Gastroesophageal sphincter (tissue), 3 donors: ENCODE data around the gene SMPX.

Source experiments
- POLR2A ChIP-seq, 2 donors: fragments of 450-650 bp; IDR thresholded peaks; one replicate each; pipeline ENCODE4 v1.6.1; 2017; ENCODE audit warnings: antibody characterized with exemption in 2 of 2, mild to moderate bottlenecking in 2 of 2, moderate library complexity in 1 of 2
- POLR2AphosphoS5 ChIP-seq: sonication (generic); formaldehyde crosslinking; IDR thresholded peaks from one replicate; pipeline ENCODE4 v1.6.1; 2017; ENCODE audit warnings: antibody characterized with exemption
- TF ChIP-seq, protein P1 (sequence below), 4 experiments: fragments of 200-600 bp in 2 of 4; fragments of 450-650 bp in 2 of 4; sonication (generic) in 1 of 4; IDR thresholded peaks; one replicate each; pipeline ENCODE4 v1.5.1; 2017 to 2019; ENCODE audit warnings: antibody characterized with exemption in 4 of 4, mild to moderate bottlenecking in 2 of 4, moderate library complexity in 2 of 4

DNA sequence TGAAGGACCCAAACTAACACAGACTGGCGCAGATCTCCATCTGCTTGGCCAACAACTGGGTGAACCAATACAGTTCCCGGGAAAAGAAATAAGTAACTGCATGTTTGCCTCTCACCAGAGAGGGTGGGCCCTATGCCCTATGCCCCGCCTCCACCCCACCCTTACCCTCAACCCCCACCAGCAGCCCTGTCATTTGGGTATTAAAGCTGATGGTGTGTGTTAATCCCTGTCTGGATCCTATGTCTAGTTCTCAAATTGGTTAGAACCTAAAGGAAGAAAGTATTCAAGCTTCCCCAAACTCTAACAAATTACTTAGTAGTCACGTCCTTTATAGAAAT lies 19.0 kb downstream of the SMPX start:
- TF ChIP-seq, protein P1, sequence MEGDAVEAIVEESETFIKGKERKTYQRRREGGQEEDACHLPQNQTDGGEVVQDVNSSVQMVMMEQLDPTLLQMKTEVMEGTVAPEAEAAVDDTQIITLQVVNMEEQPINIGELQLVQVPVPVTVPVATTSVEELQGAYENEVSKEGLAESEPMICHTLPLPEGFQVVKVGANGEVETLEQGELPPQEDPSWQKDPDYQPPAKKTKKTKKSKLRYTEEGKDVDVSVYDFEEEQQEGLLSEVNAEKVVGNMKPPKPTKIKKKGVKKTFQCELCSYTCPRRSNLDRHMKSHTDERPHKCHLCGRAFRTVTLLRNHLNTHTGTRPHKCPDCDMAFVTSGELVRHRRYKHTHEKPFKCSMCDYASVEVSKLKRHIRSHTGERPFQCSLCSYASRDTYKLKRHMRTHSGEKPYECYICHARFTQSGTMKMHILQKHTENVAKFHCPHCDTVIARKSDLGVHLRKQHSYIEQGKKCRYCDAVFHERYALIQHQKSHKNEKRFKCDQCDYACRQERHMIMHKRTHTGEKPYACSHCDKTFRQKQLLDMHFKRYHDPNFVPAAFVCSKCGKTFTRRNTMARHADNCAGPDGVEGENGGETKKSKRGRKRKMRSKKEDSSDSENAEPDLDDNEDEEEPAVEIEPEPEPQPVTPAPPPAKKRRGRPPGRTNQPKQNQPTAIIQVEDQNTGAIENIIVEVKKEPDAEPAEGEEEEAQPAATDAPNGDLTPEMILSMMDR (IDR thresholded peaks at IDR 0.05): no peak
- no peak for TF ChIP-seq POLR2A (IDR thresholded peaks at IDR 0.05)
- TF ChIP-seq POLR2AphosphoS5: no peak
